Uterus (tissue), 4 donors: ENCODE results near the gene SPEF2. TPM values are rescaled to one million over a fixed set of nuclear protein-coding genes. Genes with fewer than 3 reads are reported as not detected.

ENCODE experiments used
- DNase-seq, 2 donors: peaks; one replicate each; pipeline ENCODE4 v3.0.0-alpha.2; 2019 to 2020
- H3K27ac ChIP-seq, 2 donors: fragments of 200-600 bp; sonication (generic); 1 replicate in 1 of 2; 2 replicates in 1 of 2; pipeline ENCODE4 v1.5.1; 2016 to 2018
- H3K27me3 ChIP-seq, 2 donors: fragments of 200-600 bp; sonication (generic); one replicate each; pipeline ENCODE4 v1.5.1; 2018 to 2019; ENCODE audit warnings: control low read depth in 1 of 2
- H3K36me3 ChIP-seq, 2 donors: fragments of 200-600 bp; sonication (generic); one replicate each; pipeline ENCODE4 v1.5.1; 2019; ENCODE audit warnings: control low read depth in 1 of 2
- H3K4me1 ChIP-seq, 2 donors: fragments of 200-600 bp; sonication (generic); one replicate each; pipeline ENCODE4 v1.5.1; 2018 to 2019; ENCODE audit warnings: control low read depth in 1 of 2
- H3K4me3 ChIP-seq, 2 donors: fragments of 200-600 bp; sonication (generic); 1 replicate in 1 of 2; 2 replicates in 1 of 2; pipeline ENCODE4 v1.5.1; 2018 to 2019; ENCODE audit warnings: mild to moderate bottlenecking in 1 of 2
- H3K9me3 ChIP-seq, 2 donors: fragments of 200-600 bp; sonication (generic); one replicate each; pipeline ENCODE4 v1.5.1; 2019; ENCODE audit warnings: control low read depth in 1 of 2
- CTCF ChIP-seq, 4 experiments: fragments of 200-600 bp in 2 of 4; fragments of 450-650 bp in 2 of 4; sonication (generic) in 2 of 4; IDR thresholded peaks; one replicate each; pipeline ENCODE4 v1.5.1; 2016 to 2019; ENCODE audit warnings: antibody characterized with exemption in 4 of 4, mild to moderate bottlenecking in 2 of 4, moderate library complexity in 1 of 4
- POLR2A ChIP-seq, 2 donors: fragments of 450-650 bp; IDR thresholded peaks; one replicate each; pipeline ENCODE4 v1.6.1; 2016; ENCODE audit warnings: antibody characterized with exemption in 2 of 2, mild to moderate bottlenecking in 1 of 2, moderate library complexity in 1 of 2
- intact Hi-C: fragments of 100-400 bp; cut with DNase I; formaldehyde crosslinking; loops from one replicate; pipeline ENCODE4 v1.15.1; 2023; ENCODE audit warnings: low total_unique reads
- total RNA-seq, 4 donors: library from RNA; depleted of rRNA in 3 of 4; stranded (reverse); fragments of >200 nt in 3 of 4; gene quantifications; one replicate each; pipeline versions ENCODE4 v1.1.0 to v1.2.4, GENCODE V29; 2014 to 2023
- donor health status: DM: yes; HTN: yes; CAD: no.

SPEF2 gene
- total RNA-seq, 4 donors from 2014 or later, result 3.3 to 71.0 (median 20.9) TPM

GRCh38 chr5:35810601-35811000, 192.9 kb downstream of the SPEF2 start:
- Histone ChIP-seq H3K27me3 (no peaks in the 10 kb centered on the region), H3K36me3 (no peaks in the 10 kb centered on the region), H3K4me3 (no peak overlapping the region), H3K9me3 (no peaks in the 10 kb centered on the region), H3K27ac (no peak overlapping the region), H3K4me1 (no peaks in the 10 kb centered on the region)
- intact Hi-C loops, result no loop called here
- TF ChIP-seq CTCF (IDR thresholded peaks at IDR 0.05) (no peak), POLR2A (IDR thresholded peaks at IDR 0.05) (no peak)
- no peak for DNase-seq

GRCh38 chr5:35811108-35811741, 193.6 kb downstream of the SPEF2 start:
- Histone ChIP-seq H3K27ac (no peak overlapping the region), H3K36me3 (no peaks in the 10 kb centered on the region), H3K4me1 (no peaks in the 10 kb centered on the region), H3K4me3 (no peak overlapping the region), H3K9me3 (no peaks in the 10 kb centered on the region), H3K27me3 (no peaks in the 10 kb centered on the region)
- TF ChIP-seq POLR2A (IDR thresholded peaks at IDR 0.05) (no peak), CTCF (IDR thresholded peaks at IDR 0.05) (no peak)
- no peak for DNase-seq
- intact Hi-C loops, result no loop called here

GRCh38 chr5:35813521-35813920, 195.9 kb downstream of the SPEF2 start:
- no peak overlapping the region for H3K4me3 ChIP-seq
- no peaks in the 10 kb centered on the region for H3K36me3 ChIP-seq
- H3K9me3 ChIP-seq, result no peaks in the 10 kb centered on the region
- intact Hi-C loops, result no loop called here
- no peaks in the 10 kb centered on the region for H3K27me3 ChIP-seq
- no peak overlapping the region for H3K27ac ChIP-seq
- DNase-seq, result no peak
- H3K4me1 ChIP-seq, result no peaks in the 10 kb centered on the region
- no peak for TF ChIP-seq POLR2A (IDR thresholded peaks at IDR 0.05)
- TF ChIP-seq CTCF (IDR thresholded peaks at IDR 0.05), result no peak

GRCh38 chr5:35815089-35815936, 197.7 kb downstream of the SPEF2 start:
- DNase-seq, result no peak
- no peaks in the 10 kb centered on the region for H3K36me3 ChIP-seq
- H3K4me1 ChIP-seq, result no peaks in the 10 kb centered on the region
- intact Hi-C loops, result no loop called here
- no peak overlapping the region for H3K27ac ChIP-seq
- TF ChIP-seq POLR2A (IDR thresholded peaks at IDR 0.05), result no peak
- TF ChIP-seq CTCF (IDR thresholded peaks at IDR 0.05), result no peak
- H3K4me3 ChIP-seq, result no peak overlapping the region
- no peaks in the 10 kb centered on the region for H3K9me3 ChIP-seq
- H3K27me3 ChIP-seq, result no peaks in the 10 kb centered on the region

- no peak for TF ChIP-seq POLR2A (IDR thresholded peaks at IDR 0.05)
- no peak for TF ChIP-seq CTCF (IDR thresholded peaks at IDR 0.05)
- H3K9me3 ChIP-seq, result no peaks in the 10 kb centered on the region
- no peaks in the 10 kb centered on the region for H3K27me3 ChIP-seq
- H3K4me1 ChIP-seq, result no peaks in the 10 kb centered on the region
- intact Hi-C loops, result no loop called here
- H3K36me3 ChIP-seq, result no peaks in the 10 kb centered on the region
- DNase-seq, result no peak
- no peak overlapping the region for H3K27ac ChIP-seq
- no peak overlapping the region for H3K4me3 ChIP-seq
Observed at GRCh38 chr5:35816881-35817521, 199.3 kb downstream of the SPEF2 start.
